Activated CD8-positive, alpha-beta memory T cell treated with anti-CD3 and anti-CD28 coated beads, Interleukin-2, amount 50 U/mL, for 24 hours (primary cell): ENCODE data around the gene ABLIM2.

Source experiments
- DNase-seq: peaks from one replicate; pipeline ENCODE4 v3.0.0-alpha.2; 2020; ENCODE audit errors: extremely low read depth

ABLIM2 gene

DNA sequence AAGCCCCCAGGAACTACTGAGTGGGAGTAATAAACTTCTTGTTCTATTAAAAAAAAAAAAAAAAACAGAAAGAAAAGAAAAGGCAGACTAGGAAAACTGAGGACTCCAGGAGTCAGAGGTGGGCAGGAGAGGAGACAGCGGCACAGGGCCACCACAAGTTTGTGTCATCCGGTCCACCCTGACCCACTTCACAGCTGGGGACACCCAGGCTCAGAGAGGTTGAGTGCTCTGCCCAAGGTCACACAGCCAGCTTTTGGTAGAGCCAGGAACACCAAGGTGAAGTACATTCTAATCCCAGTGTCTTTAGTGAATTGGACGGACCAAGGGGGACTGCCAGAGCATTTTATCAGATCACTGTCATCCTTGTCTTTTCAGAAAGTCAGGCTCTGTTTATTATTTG is 16.4 kb upstream of the ABLIM2 start:
- DNase-seq = no peak

DNA sequence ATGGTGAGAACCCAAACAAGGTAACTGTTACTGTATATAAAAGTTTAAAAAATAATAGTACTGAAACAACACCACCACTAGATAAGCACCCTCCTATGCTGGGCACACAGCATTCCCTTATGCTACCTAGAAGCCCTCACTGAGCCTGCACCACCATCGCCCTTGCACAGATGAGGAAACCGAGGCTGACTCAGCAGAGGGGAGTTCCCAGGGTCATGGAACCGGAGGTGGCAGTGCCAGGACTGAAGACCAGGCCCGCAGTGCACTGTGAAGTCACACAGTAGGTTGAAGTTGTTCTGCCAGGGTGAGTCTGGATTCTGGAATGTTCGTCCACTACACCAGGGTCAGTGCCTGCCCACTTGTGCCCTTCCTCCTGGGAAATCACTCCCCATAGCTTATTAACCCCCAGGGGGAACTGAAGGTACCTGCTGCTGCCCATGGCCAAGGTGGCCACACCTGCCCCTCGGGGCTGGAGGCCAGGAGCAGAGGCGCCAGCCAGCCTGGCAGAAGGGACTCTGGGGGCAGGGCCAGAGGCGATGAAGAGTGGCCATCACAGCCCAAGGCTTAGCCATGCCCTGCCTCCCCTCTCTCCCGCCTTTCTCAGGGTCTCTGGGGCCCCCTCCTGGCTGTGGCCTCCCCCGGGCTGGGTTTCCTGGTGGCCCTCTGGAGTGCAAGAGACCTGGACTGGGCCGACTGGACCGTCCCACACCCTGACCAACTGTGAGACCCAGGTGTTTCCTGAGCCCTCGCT is 15.1 kb upstream of the ABLIM2 start:
- no peak for DNase-seq

DNA sequence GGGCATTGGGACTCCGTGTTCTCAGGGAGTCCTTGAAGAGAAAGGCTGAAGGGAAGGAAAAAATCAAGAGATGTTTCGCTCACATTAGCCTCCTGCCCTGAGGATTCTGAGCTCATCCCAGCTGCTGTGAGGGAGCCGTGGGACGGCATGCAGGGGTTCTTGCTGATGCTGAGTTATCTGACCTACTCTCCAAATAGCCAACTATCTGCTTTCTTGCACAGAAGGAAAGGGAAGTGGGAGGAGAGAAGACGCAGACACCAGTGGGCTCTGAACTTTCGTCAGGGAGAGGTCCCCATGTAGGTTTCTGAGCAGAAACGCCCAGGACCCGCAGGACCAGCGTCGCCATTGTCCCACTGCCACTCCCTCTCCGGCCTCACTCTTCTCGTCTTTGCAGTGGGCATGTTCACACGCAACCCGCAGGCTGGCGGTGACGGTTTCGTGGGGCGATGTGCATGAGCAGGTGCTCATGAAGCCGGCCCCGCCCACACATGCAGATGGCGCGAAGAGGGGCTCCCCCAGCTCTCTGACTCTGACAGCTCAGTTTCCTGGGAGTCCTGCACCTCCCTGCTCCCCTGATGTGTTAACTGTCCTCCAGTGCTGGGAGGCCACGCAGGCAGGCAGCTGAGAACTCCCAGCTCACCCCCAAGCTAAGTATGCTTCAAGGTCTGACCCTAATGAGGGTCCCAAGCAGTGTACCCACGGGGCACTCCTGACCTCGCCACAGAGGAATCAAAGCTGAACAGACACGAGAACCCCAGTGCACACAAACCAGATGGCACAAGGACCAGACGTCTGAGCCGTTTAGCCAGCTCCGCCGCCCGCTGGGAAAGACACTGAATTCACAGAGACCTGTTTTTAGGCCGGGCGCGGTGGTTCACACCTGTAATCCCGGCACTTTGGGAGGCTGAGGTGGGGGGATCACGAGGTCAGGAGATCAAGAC is 13.6 kb upstream of the ABLIM2 start:
- DNase-seq = no peak

DNA sequence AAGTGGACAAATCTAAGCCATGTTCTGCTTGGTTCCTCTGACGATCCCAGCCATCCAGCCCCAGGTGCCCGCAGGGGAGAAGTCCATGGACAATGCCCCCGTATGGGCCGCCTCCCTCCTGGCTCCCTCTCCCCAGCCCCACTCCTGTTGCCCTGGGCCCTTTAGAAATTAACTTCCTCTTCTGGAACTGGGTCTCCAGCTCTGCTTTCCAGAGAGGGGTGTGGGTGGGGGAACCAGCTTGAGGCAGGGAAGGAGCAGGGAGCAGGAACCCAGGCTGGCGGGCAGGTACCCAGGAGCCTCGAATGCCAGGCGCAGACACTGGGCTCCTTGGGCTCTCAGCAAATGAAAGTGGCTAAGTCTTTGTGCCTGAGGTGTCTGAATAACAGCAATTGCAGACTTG is 12.7 kb upstream of the ABLIM2 start:
- no peak for DNase-seq

DNA sequence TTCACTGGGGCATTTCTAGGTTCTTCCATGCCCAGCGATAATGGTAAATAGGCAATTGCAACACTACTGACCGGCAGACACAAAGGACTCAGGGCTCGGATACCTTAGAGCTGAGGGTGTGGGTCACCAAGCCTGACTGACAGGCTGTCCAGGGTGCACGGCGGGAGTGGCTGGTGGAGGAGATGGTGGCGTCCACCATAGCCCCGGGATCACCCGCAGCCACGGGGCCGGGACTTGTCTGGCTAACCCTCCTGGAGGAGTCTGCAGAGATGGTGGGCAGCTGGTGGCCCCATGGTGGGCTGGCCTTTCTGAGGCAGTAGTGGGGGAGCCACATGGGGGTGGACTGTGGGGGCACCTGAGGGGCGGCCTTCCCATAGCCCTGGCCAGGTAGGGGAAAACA is 11.7 kb upstream of the ABLIM2 start:
- DNase-seq = no peak

DNA sequence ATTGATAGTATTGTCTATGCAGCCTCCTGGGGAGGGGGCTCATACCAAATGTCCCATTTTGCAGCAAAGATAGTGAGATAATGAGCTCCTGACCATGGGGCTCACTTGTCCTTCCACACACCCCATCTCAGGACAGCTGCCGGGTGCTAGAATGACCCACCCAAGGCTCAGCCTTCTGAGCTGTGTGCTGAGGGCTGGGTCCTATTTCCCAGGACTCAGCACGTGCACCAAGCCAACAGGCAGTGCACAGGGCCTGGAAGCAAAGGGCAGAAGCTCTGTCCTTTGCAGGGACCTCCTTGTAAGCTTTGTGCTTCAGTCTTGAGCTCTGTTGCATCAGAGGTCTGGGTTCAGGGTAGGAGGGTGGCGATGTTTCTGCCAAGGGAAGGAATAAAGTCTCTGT is 11.2 kb upstream of the ABLIM2 start:
- DNase-seq = no peak

DNA sequence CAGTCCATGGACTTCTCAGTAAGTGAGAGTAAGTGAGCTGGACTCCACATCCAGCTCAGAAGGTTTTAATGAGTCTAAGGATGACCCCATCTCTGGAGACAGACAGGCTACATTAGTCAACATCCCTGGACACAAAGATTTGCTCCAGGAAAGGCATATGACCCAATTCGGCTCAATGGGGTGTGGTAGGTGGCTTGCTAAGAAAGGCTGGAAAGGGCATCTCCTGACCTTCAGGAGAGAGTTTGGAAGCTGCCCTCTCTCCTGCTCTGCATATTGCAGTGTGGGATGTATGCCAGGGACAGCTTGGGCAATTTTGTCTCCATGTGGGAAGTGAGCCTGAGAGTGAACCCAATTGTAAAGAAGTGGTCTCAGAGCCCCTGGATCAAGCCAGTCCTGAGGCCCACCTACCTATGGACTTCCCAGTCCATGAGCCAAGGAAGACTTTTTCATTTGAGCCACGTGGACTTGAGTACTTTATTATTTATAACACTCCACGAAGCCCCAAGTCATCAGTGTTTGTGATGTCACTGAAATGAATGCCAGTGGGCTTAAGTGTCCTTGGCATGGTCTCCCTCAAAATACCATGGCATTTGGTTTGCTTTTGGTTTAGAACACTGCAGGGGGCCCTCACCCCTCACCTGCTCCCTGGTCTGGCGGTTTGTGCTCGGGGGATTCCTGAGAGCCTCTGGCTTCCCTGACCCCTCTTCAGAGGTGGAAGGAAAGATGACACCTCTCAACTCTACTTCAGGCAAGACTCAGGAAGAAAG is 10.4 kb upstream of the ABLIM2 start:
- DNase-seq = no peak

DNA sequence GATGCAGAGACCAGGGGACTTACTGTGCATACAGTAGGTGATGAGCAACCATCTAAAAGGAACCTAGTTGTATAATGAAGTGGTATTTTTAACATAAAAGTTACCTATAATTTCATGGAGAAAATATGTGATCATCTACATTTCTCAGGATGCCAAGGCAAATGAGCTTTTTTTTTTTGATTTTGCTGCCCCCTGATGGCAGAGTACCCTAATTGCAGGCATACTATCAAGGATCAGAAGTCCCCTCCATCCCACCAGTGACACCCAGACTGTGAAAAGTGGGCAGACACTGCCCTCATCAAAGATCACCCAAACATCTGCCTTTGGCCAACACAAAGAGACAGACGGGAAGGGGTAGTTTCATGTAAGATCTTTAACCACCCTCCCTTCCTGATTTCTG is 9.6 kb upstream of the ABLIM2 start:
- no peak for DNase-seq

DNA sequence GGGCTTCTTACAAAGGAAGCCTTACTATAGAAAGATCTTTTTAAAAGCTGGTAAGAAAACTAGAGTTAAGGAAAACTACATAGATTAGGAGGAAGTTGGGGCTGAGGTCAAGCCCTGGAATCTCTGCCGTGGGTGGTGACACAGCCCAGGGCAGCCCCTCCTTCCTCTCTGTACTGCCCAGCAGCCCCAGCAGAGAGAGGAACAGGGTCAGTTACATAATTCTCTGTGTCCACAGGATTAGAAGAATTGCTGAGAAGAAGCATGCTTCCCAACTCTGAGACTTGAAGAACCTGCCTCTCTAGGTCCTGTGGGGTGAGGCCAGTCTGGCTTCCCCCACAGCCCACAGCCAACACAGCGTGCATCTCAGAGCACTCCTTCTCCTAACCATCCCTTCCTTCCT is 9.2 kb upstream of the ABLIM2 start:
- no peak for DNase-seq

DNA sequence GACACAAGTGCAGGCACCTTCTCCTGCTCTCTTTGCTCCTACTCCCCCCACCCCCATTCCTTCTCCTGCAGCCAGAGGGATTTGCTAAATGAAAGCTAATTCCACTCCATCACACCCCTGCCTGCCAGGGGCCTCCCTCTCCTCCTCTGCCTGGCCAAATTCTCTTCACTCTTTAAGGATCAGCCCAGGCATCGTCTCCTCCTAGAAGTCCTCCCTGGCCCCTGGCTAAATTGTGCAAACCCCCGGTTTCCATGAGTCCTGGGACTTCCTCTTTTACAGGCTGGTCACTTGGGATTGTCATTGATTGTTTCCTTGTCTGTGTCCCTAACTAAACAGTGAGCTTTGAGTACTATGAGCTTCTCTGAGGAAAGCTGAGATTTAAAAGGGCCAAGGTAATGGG is 8.7 kb upstream of the ABLIM2 start:
- DNase-seq = no peak

DNA sequence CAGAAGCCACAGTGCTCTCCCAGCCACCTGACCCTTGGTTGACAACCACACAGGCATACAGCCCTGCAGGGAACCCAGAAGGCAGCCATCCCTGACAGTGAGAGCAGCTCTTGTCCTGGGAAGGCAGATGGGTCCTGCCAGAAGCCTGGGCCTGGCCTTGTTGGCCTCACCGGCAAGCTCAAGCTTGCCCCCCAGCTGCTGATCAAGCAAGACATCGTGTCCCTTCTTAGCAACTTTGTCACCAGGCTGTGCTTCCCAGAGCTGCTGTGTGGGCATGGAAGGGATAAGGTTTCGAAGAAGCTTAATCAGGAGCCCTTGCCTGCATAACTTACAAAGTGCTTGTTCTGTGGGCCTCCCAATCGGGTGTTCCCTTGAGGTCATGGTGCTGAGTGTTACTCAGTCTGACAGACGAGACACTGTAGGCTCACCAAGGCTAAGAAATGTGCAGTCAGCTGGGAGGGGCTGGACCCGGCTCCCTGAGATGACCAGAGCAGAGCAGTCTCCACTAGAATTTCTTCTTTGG is 6.8 kb upstream of the ABLIM2 start:
- no peak for DNase-seq

DNA sequence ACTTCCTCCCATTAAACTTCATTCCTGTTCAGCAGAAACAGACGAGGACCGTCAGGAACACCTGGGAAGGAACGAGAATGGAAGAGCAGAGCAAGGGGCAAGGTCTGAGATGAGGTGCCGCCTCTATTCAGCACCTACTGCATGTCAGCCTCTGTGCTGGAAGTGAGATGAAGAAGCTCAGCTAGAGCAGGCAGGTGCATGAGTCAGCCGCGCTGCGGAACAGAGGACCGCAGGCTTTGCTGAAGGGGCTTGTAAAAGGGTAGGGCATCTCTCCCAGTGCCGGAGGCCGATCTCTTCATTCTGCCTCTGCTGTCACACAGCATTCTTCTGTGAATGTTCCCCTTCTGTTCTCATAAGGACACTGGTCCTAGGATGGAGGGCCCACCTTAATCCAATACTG is 6.1 kb upstream of the ABLIM2 start:
- no peak for DNase-seq

DNA sequence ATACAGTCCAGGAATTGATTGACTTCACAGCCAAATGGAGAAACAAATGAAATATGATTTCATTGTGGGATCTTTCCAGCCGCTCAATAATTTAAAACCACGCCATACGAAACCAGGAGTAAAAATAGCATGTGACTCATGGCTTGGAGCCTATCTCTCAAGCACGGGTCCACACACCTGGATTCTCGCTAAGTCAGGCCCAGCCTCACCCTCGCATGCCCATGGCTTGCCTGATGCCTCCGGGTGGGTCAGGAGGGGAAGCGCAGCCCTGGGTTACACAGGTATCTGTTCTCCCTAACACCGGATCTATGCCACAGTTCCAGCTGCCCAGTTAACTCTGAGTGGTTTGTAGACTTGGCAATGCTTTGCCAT is 5.6 kb upstream of the ABLIM2 start:
- no peak for DNase-seq

DNA sequence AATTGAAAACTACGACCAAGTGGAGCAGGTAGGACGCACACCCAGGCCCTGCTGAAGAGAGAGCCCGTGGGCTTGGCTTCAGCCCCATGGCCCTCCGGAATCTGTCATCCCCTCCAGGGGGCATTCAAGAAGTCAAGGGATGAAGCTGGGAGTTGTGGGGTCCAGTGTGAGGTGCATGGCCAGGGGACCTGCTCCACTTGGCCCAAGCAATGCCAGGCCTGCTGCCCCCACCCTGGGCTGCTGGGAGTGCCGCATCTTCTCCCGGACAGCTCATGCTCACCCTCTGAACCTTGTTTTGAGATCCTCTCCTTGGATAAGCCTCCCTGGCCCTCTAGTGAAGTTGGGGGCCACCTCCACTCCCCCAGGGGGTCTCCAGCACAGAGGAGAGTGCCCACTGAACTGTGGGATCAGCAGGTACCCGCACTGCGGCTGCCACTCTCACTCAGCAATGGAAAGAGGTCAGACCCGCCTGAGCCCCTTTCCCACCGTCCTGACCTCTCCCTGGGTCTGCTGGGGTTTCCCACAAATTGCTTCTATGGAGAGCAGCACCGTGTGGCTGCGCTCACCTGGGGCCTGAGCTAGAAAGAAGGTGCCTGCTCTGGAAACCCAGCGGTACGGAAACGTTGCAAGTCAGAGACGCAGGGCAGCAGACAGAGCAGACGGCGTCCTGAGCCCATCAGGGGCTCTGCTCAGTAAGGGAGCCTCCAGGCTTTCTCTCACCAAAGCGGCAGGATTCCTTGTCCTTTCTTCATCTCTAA is 5.0 kb upstream of the ABLIM2 start:
- no peak for DNase-seq

DNA sequence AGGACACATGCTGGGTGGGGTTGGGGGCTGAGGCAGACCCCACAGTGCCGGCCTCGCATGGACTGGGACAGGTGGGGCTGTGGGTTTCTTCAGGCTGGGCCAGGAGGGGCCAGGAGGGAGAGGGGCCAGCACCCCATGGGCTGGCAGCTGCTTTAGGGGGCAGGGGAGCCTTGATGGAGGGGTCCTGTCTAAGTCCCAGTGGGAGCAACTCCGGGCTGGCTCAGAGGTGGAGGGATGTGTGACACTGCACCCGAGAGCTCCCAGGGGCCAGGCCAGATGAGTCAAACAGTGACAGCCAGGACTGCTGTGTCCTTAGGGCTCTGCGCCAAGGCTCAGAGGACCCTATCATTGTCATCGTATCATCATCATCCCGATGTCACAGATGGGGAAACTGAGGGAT is 4.4 kb upstream of the ABLIM2 start:
- DNase-seq = no peak

DNA sequence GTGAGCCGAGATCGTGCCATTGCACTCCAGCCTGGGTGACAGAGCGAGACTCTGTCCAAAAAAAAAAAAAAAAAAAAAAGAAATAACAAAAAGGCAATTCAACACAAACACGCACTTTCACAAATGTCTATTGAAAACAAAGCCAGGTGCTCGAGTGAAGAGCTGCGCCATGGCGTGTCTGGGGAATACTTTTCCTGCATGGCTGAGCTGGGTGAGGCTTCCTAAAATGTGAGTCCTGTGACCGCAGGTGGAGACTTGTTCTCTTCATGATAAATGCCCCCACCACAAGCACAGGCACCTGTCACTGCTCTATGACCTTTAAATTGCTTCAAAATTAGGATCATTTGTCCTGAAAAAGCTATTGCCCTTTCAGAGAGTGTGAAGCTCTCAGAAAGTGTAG is 4.0 kb upstream of the ABLIM2 start:
- DNase-seq = no peak

DNA sequence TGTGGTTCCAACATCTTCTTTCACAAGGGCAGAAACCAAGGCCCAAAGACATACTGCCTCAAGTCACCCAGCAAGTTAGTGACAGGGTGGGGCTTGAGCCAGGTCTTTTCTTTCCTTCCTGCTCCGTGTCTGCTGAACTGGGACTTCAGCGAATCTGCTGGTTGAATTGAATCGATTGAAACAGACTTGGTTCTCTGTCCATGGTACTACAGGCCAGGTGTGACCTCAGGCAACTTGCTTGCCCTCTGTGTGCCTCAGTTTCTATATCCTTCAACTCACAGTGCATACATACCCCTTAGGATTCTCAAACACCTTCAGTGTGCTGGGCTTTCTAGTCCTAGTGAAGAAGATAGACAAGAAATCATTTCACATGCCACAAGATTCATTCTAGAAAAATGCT is 2.0 kb upstream of the ABLIM2 start:
- DNase-seq = no peak

DNA sequence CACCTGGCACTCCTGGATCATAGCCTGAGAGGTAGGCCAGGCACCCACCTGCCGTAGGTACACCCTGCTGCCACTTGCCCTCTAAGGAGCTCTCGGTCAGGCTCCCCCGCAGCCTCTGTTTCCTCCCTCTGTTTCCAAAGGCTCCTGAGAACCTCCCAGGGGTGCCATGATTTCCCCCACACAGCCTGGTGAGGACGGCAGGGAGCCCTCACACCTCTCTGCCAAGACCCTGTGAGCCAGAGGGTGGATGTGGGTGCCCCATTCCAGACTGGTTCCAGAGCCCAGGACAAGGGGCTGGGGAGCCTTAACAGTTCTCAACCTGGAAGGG is 1.6 kb upstream of the ABLIM2 start:
- DNase-seq = no peak

DNA sequence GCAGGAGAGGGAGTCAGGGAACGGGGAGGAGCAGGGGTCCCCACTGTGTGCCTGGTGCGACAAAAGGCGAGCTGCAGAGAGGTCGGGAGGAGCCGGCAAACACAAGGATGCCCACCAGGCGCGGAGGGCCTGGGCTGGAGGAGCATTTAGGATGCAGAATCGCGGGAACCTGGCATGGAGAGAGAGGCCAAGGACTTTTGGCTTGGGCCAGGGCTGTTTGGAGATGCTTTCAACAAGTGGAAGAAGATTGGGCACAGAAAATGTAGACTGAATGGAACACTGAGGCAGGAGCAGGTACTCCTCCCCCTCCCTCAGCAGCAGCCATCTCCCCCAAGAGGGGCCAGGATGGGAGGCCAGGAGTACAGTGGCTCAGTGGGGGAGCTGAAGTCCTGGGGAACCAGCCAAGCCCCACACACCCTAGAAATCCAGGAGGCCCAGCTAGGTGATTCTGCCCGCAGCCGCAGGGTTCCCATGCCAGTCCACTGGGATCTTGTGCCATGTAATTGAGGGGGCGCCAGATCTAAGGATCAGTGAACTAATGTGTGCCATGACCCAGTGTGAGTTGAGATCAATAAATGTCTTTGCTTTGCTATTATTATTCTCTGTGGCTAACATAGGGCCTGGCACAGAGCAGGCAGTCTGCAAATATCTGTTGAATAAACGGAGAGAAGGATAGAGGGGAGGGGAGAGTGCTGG is 1.1 kb upstream of the ABLIM2 start:
- DNase-seq = no peak

DNA sequence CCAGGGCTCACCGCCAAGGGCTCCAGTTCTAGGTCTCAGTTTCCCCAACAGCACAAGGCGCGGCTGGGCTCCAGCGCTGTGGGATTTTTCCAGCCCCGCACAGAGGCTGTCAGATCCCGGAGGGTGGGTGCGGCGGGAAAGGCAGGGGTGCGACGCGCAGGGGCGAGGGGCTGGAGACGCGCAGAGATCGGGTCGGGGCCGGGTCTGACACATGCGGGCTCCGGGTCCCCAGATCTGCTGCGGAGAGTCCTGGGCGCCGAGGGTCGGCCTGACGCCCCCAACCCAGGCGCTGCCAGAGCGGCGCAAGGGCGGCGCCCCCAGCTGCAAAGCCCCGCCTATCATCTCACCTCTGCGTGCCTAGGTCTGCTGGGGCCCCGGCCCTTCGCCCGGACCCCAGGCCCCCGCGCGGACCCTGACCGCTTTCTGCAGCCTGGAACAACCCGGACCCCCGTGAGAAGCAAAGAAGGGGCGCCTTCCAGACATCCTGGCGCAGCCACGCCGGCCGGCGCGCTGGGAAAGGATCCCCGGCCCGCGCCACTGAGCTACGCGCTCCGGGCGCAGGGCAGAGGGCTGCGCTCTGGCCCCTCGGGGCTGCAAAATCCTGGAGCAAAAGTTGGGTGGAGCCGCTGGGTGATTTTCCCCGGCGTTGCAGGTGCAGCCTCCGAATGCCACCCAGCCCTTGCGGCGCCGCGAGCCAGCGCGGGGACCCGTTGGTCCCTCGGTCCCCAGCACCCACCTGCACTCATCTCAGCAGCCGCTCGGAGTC is 486 bp downstream of the ABLIM2 start:
- DNase-seq = no peak
